Nasal cavity respiratory epithelium epithelial cell of viscerocranial mucosa (primary cell): Measurements from ENCODE around the gene OR9K2. TPM values are rescaled to one million over a fixed set of nuclear protein-coding genes. Genes with fewer than 3 reads are reported as not detected.

Source experiments
- total RNA-seq: library from RNA; depleted of rRNA; stranded (reverse); fragments of >200 nt; gene quantifications from 2 replicates; pipeline ENCODE4 v1.2.3, GENCODE V29; 2014

Gene OR9K2
- not detected in 2 replicates for total RNA-seq

GRCh38 chr12:55126106-55126505, at the start of gene OR9K2:
OR9K2 (plus strand) TSS chr12:55126406; CDS start chr12:55129835, 3,429 bp downstream.

Other genes starting within 250 kb of the OR9K2 start
- gene TESPA1, start 141.6 kb upstream of the OR9K2 start, total RNA-seq: not detected in 2 replicates
- not detected in 2 replicates for gene NEUROD4, start 106.4 kb upstream of the OR9K2 start, total RNA-seq
- not detected in 2 replicates for gene OR10A7, start 94.6 kb downstream of the OR9K2 start, total RNA-seq
- gene OR6C74, start 118.2 kb downstream of the OR9K2 start, total RNA-seq: not detected in 2 replicates
- gene OR6C6, start 170.2 kb downstream of the OR9K2 start, total RNA-seq: not detected in 2 replicates
- not detected in 2 replicates for gene OR6C1, start 187.9 kb downstream of the OR9K2 start, total RNA-seq
- gene OR6C3, start 204.3 kb downstream of the OR9K2 start, total RNA-seq: not detected in 2 replicates
- gene OR6C75, start 236.6 kb downstream of the OR9K2 start, total RNA-seq: not detected in 2 replicates